KMS-11 (cell line): ENCODE measurements around the gene FAAP24.
"Not testable (repeated sequence)": the region's sequence is repeated elsewhere in the genome, so short reads cannot be mapped to it uniquely, and the experiment has no call there.

Experiments
- H2AFZ ChIP-seq: fragments of 200-600 bp; sonication (generic); 2 replicates; pipeline ENCODE4 v1.6.1; 2016; ENCODE audit warnings: antibody characterized with exemption, mixed run types, low read depth
- H3K27ac ChIP-seq: fragments of 200-600 bp; sonication (generic); 2 replicates; pipeline ENCODE4 v1.6.1; 2016; ENCODE audit warnings: mild to moderate bottlenecking, mixed run types
- H3K27me3 ChIP-seq: fragments of 200-600 bp; sonication (generic); 2 replicates; pipeline ENCODE4 v1.6.1; 2017; ENCODE audit warnings: mild to moderate bottlenecking, low read depth, mixed run types, moderate library complexity; ENCODE audit not compliant: insufficient read depth
- H3K36me3 ChIP-seq: fragments of 200-600 bp; sonication (generic); 2 replicates; pipeline ENCODE4 v1.6.1; 2017; ENCODE audit warnings: mild to moderate bottlenecking, mixed run types; ENCODE audit not compliant: insufficient read depth
- H3K4me1 ChIP-seq: fragments of 200-600 bp; sonication (generic); 2 replicates; pipeline ENCODE4 v1.6.1; 2016; ENCODE audit warnings: mild to moderate bottlenecking, low read depth, mixed run types; ENCODE audit not compliant: poor library complexity, severe bottlenecking
- H3K4me2 ChIP-seq: fragments of 200-600 bp; sonication (generic); 2 replicates; pipeline ENCODE4 v1.7.0; 2016; ENCODE audit warnings: mild to moderate bottlenecking, mixed run types
- H3K4me3 ChIP-seq: fragments of 200-600 bp; sonication (generic); IDR thresholded peaks from 2 replicates; pipeline ENCODE4 v1.6.1; 2017; ENCODE audit warnings: low read depth, low read length, mixed read lengths; ENCODE audit not compliant: insufficient read depth
- H3K79me2 ChIP-seq: fragments of 200-600 bp; sonication (generic); 2 replicates; pipeline ENCODE4 v1.6.1; 2016; ENCODE audit warnings: low read depth, mixed run types; ENCODE audit not compliant: insufficient read depth
- H3K9ac ChIP-seq: fragments of 200-600 bp; sonication (generic); 2 replicates; pipeline ENCODE4 v1.6.1; 2016; ENCODE audit warnings: mild to moderate bottlenecking, mixed run types
- H4K20me1 ChIP-seq: fragments of 200-600 bp; sonication (generic); 2 replicates; pipeline ENCODE4 v1.6.1; 2016; ENCODE audit warnings: mild to moderate bottlenecking, mixed run types; ENCODE audit not compliant: insufficient read depth
- CTCF ChIP-seq: fragments of 200-600 bp; sonication (generic); conservative IDR thresholded peaks from 2 replicates; pipeline ENCODE4 v1.6.1; 2017; ENCODE audit warnings: low read depth, mild to moderate bottlenecking, antibody characterized with exemption, low read length, moderate library complexity, mixed read lengths

FAAP24 gene

GRCh38 chr19:32997716-32998355 is 25.8 kb downstream of the FAAP24 start:
- H2AFZ ChIP-seq = no peak overlapping the region
- H3K4me1 ChIP-seq = no peaks in the 10 kb centered on the region
- no peak overlapping the region for H3K9ac ChIP-seq
- no peaks in the 10 kb centered on the region for H3K27me3 ChIP-seq
- no peaks in the 10 kb centered on the region for H4K20me1 ChIP-seq
- no peak overlapping the region for H3K4me3 ChIP-seq
- TF ChIP-seq CTCF = no peak
- no peaks in the 10 kb centered on the region for H3K79me2 ChIP-seq
- H3K4me2 ChIP-seq = no peak overlapping the region
- no peak overlapping the region for H3K27ac ChIP-seq
- no peaks in the 10 kb centered on the region for H3K36me3 ChIP-seq

- Histone ChIP-seq H3K4me3 (no peak overlapping the region), H2AFZ (no peak overlapping the region), H3K79me2 (no peaks in the 10 kb centered on the region), H3K36me3 (no peaks in the 10 kb centered on the region), H3K9ac (no peak overlapping the region), H3K27me3 (no peaks in the 10 kb centered on the region), H3K27ac (no peak overlapping the region), H3K4me2 (no peak overlapping the region), H4K20me1 (no peaks in the 10 kb centered on the region), H3K4me1 (no peaks in the 10 kb centered on the region)
- no peak for TF ChIP-seq CTCF
Observed at GRCh38 chr19:32998722-32999121, 26.7 kb downstream of the FAAP24 start.

- Histone ChIP-seq H2AFZ (no peak overlapping the region), H3K9ac (no peak overlapping the region), H3K79me2 (no peaks in the 10 kb centered on the region), H3K27me3 (no peaks in the 10 kb centered on the region), H3K4me2 (no peak overlapping the region), H3K4me1 (no peaks in the 10 kb centered on the region), H3K4me3 (no peak overlapping the region), H3K36me3 (no peaks in the 10 kb centered on the region), H3K27ac (no peak overlapping the region), H4K20me1 (no peaks in the 10 kb centered on the region)
- TF ChIP-seq CTCF = no peak
Observed at GRCh38 chr19:33000510-33000909, 28.5 kb downstream of the FAAP24 start.

GRCh38 chr19:33000910-33001309 is 28.9 kb downstream of the FAAP24 start:
- Histone ChIP-seq H2AFZ (no peak overlapping the region), H3K79me2 (no peaks in the 10 kb centered on the region), H3K36me3 (no peaks in the 10 kb centered on the region), H3K27ac (no peak overlapping the region), H3K9ac (no peak overlapping the region), H4K20me1 (no peaks in the 10 kb centered on the region), H3K4me2 (no peak overlapping the region), H3K4me1 (no peaks in the 10 kb centered on the region), H3K27me3 (no peaks in the 10 kb centered on the region), H3K4me3 (no peak overlapping the region)
- TF ChIP-seq CTCF = no peak

GRCh38 chr19:33002126-33002865 is 30.3 kb downstream of the FAAP24 start:
- H3K9ac ChIP-seq, H3K4me3 ChIP-seq, H3K27me3 ChIP-seq, H3K4me2 ChIP-seq, H3K4me1 ChIP-seq, H2AFZ ChIP-seq, H3K36me3 ChIP-seq, H4K20me1 ChIP-seq, H3K27ac ChIP-seq, H3K79me2 ChIP-seq: not testable (repeated sequence)

- not testable (repeated sequence) for H3K4me1 ChIP-seq, H3K36me3 ChIP-seq, H3K4me3 ChIP-seq, H4K20me1 ChIP-seq, H3K27me3 ChIP-seq, H3K27ac ChIP-seq, H3K9ac ChIP-seq, H3K4me2 ChIP-seq, H3K79me2 ChIP-seq, H2AFZ ChIP-seq
Observed at GRCh38 chr19:33003424-33004024, 31.5 kb downstream of the FAAP24 start.
